HG03108 (cell line): ENCODE results near the gene SEC22C.

Experiments
- ATAC-seq: cut with Tn5 transposase; IDR thresholded peaks from one replicate; pipeline ENCODE4 v1.9.1; 2021; ENCODE audit warnings: moderate library complexity; ENCODE audit not compliant: unreplicated experiment

SEC22C gene

DNA sequence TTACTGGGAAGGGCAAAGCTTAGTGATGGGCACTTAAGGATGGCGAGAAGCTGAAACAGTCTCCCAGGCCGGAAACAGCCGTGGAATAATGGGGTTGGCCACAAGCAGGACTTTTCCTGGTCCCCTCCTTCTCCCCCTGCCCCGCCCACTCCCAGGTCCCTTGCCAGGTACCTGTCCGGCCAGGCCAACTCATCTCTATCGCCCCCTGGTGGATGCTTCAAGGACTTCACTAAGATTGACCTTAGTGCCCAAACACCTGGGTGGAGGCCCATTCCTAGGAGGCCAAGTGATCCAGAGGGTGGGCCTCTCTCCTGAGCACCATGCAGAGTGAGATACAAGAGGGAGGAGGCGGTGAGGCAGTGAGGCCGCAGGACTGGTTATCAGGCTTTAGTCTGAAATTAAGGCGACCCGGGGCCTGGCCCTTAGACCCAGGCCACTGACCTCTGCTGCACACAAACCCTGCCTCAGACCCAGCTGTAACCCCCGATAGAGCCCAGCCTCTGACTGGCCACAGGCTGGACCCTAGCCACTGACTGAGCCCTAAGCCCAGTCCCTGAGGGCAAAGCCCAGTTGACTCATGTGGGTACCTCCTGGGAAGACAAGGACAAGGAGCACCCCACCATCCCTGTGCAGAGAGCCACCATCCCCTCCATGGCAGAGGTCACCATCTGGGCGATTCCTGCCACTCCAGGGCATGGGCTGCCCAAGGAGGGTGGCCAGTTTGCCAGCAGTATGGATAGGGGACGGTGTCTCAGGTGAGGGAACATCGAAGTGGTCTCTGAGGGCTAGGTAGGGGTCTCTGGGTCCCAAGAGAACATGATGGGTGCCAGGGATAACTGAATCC, 41.7 kb downstream of the SEC22C start:
- ATAC-seq = no peak

DNA sequence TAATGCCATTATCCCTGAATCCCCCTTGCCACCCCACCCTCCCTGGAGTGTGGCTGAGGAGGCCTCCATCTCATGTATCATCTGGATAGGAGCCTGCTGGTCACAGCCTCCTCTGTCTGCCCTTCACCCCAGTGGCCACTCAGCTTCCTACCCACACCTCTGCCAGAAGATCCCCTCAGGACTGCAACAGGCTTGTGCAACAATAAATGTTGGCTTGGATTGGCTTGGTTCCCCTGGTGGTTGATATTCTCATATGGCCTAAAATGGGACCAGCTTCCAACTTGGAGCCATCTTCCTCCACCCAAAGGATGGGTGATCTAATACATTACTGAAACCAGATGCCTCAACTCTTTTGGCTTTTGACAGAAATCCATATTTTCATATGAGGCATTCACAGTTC, 44.4 kb downstream of the SEC22C start:
- ATAC-seq = no peak

DNA sequence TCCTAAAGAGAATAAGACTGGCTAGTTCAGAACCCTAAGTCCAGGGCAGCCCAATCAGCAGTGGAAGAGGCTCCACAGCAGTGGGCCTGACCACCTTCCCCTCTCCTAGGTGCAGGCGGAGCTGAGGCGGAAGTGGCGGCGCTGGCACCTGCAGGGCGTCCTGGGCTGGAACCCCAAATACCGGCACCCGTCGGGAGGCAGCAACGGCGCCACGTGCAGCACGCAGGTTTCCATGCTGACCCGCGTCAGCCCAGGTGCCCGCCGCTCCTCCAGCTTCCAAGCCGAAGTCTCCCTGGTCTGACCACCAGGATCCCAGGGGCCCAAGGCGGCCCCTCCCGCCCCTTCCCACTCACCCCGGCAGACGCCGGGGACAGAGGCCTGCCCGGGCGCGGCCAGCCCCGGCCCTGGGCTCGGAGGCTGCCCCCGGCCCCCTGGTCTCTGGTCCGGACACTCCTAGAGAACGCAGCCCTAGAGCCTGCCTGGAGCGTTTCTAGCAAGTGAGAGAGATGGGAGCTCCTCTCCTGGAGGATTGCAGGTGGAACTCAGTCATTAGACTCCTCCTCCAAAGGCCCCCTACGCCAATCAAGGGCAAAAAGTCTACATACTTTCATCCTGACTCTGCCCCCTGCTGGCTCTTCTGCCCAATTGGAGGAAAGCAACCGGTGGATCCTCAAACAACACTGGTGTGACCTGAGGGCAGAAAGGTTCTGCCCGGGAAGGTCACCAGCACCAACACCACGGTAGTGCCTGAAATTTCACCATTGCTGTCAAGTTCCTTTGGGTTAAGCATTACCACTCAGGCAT, 45.6 kb downstream of the SEC22C start:
- ATAC-seq = no peak

DNA sequence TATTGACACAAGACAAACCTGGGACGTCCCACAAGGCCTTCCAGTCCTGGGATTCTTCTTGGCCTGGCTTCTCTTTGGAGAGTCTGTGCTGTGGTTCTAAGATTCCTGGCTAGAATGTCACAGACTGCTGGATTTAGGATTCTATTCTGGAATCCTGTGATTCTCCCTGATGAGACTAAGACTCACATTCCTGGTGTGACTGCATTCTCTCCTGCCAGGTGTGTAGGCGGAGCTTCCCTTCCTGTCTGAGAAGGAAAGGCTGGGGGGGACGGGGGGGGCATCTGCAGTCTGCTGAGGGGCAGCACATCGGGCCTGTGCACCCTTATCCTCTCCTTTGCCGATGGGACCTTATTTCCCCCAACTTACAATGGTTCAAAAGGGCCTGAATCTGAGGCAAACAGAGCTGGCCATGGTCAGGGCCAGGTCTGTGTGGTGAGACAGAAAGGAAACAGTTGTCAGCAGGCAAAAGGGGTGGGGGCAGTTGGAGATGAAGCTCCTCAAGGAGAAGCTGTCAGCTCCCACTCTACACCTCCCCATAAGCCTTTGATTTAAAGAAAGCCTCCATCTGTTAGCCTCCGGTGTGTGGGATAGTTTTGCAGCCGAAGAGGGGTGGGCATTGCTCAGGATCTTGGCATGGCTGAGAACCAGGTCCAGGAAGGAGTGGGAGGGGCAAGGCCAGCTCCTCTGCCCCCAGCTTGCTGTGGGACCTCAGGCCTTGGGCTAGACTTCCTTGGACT, 48.4 kb downstream of the SEC22C start:
- no peak for ATAC-seq

DNA sequence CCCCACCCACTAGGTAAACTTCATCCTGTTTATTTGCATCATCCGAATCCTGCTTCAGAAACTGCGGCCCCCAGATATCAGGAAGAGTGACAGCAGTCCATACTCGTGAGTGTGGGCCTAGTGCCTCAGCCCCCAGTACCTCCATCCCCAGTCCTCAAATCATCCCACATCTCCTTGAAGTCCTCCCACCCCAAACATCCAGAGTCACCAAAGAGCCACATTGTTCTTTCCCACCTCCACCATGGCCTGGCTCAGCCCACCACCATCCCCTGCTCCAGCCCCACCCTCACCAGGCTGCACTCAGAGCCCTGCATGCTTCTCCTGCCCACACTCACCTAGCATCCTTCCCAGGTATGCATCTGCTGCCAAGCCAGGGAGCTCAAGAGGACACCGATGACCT, 49.5 kb downstream of the SEC22C start:
- no peak for ATAC-seq

DNA sequence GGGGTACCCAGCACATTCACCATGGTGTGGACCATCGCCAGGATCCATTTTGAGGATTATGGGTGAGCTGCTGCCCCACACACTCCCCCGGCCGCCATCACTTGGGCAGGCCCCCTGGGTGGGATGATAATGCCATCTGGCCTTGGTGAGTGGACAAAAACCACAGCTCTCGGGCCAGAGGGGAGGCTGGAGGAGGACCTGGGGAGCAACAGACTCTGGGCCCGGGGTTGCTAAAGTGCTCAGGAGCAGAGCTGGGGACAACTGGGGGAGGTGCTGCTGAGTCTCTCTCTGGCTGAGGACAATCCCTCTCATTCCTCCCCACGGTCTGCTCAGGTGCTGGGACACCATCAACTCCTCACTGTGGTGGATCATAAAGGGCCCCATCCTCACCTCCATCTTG, 50.3 kb downstream of the SEC22C start:
- no peak for ATAC-seq

DNA sequence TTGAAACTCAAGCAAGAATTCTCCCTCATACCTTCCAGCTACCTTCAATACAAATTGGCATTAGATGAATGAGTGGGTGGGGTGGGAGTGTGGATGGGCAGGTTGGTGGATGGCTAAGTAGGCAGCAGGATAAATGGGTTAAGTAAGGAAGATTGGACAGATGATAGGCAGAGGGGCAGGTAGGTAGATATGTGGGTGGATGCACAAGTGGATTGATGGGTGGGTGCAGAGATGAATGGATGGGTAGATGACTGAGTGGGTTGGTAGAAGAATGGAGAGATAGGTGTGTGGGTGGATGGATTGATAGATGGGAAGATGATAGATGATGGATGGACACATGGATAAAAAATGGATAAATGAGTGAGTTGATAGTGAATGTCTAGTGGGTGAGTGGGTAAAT, 51.7 kb downstream of the SEC22C start:
- no peak for ATAC-seq

DNA sequence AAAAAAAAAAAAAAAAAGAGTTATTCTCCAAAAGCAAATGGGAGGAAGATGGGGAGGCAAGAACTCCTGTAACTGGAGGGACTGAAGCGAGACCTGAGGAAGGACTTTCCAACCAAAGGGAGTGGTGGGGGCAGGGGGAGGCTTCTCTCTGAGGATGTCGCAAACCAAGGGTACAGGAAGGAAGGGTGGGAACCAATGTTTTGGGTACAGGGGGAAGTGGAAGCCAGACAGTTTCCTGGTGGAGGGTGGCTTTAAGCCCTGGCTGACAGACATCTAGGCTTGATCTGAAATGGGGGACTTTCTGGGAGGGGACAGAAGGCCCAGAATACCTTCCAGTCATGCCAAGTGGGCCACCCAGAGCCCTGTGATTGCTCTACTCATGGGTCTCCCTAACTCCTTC, 52.3 kb downstream of the SEC22C start:
- no peak for ATAC-seq

DNA sequence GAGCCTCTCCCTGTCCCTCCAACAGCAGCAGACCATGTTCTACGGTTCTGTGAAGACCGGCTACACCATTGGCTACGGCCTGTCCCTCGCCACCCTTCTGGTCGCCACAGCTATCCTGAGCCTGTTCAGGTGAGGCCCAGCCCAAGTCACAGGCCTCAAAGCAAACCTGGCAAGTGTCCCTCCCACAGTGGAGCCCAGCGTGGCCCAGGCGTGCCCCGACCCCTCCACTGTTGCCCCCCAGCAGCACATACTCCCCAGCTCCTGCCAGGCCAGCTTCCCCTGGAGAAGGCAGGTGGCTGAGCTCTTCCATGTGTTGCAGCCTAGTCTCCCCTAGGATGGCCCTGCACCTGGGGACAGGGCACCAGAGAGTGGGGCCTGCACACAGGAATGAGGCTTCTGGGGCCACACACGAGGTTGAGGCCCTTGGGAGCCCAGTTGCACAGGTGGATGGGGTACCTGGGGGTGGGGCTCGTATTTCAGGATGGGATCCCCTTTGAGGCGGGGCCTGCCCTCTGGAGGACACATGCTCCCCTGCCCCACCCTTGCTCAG, 54.3 kb downstream of the SEC22C start:
- no peak for ATAC-seq

DNA sequence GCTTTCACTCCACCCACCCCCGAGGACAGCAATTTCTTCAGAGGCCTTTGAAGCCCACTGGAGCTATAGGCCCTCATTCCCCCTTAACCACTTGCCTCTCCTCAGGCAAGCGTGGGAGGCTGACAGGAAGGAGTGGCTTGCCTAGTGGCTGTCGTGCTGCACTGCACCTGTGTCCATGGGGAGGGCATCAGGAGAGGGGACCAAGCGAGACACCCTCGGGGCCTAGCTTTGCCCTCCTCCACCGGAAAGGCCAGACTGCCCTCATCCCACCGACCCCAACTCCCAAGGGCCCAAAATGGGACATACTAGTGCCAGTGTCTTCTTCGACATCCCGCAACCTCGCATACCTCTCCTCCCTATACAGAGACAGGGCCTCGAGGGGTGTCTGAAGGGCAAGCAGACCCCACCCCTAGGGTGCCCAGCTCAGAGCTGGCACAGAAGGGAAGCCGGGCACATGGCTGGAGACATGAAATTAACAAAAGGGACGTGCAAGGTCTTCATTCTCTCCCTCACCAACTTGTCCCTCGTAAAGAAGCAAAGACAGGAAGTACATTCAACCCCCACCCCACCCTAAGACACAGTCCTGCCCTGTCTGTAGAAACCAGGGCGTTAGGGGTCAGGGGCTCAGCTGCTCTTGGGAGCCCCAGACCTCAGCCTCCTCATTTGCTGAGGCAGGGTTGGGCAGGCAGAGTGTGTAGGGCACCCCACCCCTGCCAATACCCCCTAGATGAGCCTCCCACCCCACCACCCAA, 55.0 kb downstream of the SEC22C start:
- no peak for ATAC-seq

DNA sequence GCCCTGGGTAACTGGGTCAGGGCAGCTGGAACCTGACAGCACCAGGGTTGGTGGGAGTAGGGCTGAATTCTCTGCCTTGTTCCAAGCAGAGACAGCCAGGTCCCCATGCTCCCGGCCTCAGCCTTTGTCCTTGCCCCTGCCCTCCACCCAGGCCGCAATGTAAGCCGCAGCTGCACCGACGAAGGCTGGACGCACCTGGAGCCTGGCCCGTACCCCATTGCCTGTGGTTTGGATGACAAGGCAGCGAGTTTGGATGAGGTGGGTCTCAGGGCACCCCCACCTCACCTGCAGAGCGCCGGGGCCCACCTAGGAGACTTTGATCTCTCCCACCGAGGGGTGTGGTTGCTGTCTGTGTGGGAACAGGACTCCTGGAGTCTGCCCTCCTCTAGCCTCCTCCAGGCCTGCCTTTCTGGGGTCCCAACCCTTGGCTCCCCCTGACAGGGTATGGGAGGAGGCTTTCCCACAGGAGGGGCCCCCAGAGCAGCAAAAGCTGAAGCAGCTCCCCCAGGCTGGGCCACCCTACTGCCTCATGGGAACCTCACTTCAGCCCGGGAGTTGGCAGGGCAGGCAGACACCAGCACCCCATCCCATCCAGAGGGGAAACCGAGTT, 55.9 kb downstream of the SEC22C start:
- no peak for ATAC-seq

DNA sequence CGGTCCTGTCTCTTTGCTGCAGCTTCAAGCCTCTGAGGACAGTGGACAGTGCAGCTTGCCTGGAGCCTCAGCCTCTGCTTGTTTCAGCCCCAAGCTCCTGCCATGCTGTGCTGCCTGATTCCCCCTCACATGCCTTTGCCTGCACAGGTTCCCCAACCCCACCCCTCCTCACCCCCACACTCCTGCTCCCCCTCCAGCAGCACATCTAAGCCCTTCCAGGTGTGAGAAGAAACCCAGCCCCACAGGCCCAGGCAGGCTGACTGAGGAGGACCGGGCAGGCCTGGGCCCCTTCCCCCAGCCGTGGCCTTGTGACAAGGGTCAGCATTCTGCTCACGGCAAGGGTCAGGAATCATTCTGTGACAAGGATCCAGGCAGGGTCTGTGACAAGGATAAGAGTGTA, 56.6 kb downstream of the SEC22C start:
- ATAC-seq = no peak

DNA sequence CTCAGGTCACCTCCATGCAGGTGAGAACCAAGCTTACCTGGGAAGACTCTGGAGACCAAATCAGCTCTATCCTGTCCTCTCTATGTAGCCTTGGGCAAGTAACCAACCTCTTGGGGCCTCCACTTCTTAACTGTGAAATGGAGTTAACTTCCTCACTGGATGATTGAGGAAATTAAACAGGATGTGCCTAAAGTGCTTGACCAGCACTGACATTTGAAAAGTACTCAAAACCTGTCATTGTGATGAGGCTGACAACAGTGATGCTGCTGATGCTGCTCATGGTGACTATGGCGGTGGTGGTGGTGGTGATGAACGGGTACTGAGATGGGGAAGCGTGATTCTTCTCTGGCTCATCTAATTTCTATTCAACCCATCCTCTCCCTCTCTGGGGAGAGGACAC, 57.0 kb downstream of the SEC22C start:
- no peak for ATAC-seq

DNA sequence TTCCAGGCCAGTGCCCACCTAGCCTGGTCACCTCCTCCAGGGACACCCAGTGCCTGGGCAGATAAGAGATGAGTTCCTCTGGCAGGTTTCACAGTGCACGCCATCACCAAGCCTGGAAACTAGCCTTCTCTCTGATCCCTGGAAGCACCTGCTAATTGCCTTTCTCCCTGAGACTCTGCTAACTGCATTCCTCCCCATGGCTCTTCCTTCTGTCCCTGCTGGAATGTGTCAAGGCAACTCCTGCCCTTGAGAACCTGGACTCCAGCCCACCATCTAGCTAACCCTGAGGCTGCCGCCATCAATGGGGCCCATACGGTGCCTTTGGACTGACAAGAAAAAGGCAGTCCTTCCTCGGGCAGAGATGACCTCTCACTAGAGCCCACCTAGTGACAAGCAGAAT, 60.9 kb downstream of the SEC22C start:
- no peak for ATAC-seq

DNA sequence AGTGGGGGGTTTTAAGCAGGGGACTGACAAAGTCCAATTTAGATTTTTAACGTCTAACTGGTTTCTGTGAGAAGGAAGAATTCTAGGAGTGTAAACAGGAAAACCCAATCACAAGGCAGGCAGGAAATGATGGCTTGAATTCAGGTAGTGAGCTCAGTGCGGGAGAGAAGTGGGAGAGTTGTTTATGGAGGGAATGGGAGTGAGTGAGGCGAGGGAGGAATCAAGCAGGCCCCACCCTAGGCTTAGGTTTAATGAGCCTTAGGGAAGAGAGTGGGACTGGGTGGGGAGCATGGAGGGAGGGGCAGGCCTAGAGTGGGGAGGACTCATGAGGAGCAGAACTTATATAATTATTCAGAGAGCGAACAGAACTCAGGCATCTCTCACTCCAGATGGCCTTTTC, 61.4 kb downstream of the SEC22C start:
- no peak for ATAC-seq

DNA sequence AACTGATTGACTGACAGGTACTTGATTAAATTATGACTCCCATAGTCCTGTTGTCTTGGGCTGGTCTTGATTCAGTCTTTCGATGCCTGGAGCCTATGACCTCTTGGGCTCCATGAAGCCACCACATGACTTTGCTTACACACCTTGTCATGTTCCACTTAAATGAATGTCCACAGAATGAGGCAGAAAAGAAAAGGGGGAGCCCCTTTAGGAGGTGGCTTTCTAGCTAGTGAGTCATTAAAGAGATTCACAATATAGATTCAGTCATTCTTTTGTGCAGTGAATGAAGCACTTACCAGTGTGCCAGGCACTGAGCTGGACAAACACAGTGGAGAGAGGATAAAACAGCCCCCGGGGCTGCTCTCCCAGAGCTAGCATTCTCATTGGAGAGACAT, 62.2 kb downstream of the SEC22C start:
- ATAC-seq = no peak

DNA sequence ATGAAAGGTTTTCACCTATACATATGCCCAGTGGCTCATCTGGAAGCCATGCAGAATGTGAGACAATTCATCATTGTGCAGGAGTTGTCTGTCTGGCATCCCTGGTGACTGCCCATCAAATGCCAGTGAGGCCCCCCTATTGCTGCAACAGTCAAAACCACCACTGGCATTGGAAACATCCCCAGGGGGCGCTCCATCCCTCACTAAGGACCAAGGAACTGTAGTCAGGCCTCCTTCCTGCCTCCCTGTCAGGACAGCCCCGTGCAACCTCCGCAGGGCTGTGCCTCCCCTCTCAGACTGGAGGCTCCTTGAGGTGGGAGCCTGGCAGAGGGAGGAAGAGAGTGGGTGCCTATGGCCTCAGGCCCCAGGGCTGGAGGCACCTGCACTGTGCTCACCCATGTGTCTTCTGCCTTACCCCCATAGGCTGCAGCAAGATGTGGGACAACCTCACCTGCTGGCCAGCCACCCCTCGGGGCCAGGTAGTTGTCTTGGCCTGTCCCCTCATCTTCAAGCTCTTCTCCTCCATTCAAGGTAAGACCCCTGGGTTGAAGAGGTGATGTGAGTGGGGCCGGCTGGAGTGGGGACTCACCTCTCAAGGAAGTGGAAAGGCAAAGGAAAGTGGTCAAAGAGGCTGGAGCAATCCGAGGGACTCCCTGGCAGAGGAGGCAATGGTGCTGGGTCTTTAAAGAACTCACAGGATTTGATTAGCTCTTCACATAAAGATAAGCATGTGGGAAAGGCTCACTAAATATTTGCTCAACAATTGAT, 62.8 kb downstream of the SEC22C start:
- no peak for ATAC-seq

DNA sequence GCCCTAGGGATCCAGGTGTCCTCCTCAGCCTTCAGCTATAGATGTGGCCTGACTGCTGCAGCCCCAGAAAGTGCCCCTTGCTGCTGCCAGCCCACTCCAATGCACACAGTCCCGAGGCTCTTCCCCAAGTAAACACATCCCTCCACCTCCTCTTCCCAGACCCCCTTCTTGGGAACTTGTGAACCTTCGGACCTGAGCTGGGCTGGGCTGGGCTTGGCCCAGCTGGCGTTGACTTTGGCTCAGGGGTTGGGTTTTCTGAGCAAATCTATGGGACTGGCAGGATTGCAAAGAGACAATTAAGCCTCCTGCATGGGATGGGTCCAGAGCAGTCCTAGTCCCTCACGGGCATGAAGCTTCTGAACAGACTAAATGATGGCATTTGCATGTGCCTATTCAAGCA, 64.7 kb downstream of the SEC22C start:
- no peak for ATAC-seq

DNA sequence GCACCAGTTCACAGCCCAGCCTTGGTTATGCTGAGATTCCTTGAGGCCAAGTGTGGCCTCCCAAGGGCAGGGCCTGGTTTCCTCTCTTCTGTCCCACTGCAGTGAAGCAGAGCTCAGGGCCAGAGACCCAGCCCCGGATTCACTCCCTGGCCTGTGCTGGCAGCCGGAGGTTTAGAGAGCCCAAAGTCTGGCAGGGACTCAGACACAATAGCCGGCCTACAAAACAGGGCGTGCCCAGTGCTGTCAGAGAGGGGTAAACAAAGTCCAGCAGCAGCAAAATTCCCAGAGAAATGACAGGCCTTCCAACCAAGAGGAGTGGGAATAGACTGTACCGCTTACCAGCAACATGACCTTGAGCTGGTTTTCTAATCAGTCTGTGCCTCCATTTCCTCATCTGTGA, 65.3 kb downstream of the SEC22C start:
- no peak for ATAC-seq

DNA sequence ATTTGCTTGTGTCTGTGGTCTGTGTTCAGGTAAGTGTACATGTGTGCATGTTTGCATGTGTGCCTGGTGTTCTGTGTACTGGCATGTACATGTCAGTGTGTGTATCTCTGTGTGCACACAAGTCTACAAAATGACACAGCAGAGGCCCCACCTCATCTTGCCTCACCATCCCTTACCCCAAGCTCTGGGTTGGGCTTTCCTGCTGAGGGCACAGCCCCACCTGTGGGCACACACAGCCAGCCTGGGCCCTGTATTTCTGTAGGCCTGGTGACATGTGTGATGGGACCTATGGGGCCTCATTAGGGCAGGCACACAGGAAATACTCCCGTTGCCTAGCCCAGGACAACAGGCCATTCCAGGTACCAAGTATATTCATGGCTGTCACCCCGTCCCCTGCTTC, 65.8 kb downstream of the SEC22C start:
- ATAC-seq = no peak
